Measurements from ENCODE around the gene SYS1.
"Not testable (repeated sequence)": the region's sequence is repeated elsewhere in the genome, so short reads cannot be mapped to it uniquely, and the experiment has no call there.

SYS1 gene

GRCh38 chr20:45350217-45350616 is 12.7 kb upstream of the SYS1 start:
- no peak overlapping the region for H3K4me3 ChIP-seq (ENCODE audit: low read depth, low read length)
- TF ChIP-seq, protein P1, sequence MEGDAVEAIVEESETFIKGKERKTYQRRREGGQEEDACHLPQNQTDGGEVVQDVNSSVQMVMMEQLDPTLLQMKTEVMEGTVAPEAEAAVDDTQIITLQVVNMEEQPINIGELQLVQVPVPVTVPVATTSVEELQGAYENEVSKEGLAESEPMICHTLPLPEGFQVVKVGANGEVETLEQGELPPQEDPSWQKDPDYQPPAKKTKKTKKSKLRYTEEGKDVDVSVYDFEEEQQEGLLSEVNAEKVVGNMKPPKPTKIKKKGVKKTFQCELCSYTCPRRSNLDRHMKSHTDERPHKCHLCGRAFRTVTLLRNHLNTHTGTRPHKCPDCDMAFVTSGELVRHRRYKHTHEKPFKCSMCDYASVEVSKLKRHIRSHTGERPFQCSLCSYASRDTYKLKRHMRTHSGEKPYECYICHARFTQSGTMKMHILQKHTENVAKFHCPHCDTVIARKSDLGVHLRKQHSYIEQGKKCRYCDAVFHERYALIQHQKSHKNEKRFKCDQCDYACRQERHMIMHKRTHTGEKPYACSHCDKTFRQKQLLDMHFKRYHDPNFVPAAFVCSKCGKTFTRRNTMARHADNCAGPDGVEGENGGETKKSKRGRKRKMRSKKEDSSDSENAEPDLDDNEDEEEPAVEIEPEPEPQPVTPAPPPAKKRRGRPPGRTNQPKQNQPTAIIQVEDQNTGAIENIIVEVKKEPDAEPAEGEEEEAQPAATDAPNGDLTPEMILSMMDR (IDR thresholded peaks at IDR 0.05; ENCODE audit: low read depth, low read length) = no peak

DNA sequence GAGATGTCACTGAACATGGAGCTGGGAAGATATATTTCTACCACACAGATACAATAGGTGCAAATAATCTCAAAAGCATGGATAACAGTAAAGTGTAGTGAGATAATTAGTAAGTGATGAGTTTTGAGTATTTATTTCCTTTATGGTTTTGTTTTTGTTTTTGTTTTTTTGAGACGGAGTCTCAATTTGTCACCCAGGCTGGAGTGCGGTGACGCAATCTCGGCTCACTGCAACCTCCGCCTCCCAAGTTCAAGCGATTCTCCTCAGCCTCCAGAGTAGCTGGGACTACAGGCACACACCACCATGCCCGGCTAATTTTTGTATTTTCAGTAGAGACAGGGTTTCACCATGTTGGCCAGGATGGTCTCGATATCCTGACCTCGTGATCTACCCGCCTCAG is 12.2 kb upstream of the SYS1 start:
- H3K4me3 ChIP-seq (ENCODE audit: low read depth, low read length) = not testable (repeated sequence)

DNA sequence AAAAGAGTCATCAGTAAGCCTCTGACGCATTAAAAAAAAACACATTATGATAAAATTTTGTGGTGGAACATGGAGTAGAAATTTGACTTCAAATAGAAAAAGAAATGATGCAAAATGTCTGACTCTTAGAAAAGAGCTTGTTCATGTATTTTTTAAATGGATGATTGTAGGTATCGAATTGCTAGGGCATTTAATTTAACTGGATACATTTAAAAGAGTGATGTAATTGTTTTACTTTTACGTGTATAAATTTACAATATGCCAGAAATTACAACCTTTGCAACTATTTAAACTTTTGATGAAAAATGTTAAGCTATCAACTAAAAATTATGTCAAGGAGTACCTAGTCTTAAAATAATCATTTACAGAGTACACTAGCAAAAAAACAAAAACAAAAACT is 10.2 kb upstream of the SYS1 start:
- TF ChIP-seq, protein P1 (IDR thresholded peaks at IDR 0.05; ENCODE audit: low read depth, low read length) = no peak

DNA sequence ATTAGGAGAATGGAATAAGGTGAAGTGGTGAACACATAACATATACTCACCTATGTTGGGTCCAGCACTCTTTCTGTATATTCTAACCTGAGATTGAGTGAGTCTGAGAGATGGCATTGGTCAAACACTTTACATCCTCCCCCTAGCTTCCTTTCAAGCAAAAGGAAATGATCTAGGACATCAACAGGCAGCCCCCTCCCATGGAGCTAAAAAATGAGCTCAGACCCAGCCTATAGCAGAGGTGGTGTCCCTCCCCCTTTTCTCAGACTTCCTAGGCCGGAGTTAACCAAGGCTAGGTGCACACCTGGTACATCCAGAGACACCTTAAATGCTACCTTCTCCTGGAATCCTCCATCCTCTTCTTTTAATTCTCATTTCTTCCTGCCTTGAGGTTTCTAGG is 9.2 kb upstream of the SYS1 start:
- H3K4me3 ChIP-seq (ENCODE audit: low read depth, low read length) = no peak overlapping the region
- TF ChIP-seq, protein P1 (IDR thresholded peaks at IDR 0.05; ENCODE audit: low read depth, low read length) = no peak

More for the DNA sequence above, 10.2 kb upstream of the SYS1 start:
- no peak overlapping the region for H3K4me3 ChIP-seq (ENCODE audit: low read depth, low read length)

DNA sequence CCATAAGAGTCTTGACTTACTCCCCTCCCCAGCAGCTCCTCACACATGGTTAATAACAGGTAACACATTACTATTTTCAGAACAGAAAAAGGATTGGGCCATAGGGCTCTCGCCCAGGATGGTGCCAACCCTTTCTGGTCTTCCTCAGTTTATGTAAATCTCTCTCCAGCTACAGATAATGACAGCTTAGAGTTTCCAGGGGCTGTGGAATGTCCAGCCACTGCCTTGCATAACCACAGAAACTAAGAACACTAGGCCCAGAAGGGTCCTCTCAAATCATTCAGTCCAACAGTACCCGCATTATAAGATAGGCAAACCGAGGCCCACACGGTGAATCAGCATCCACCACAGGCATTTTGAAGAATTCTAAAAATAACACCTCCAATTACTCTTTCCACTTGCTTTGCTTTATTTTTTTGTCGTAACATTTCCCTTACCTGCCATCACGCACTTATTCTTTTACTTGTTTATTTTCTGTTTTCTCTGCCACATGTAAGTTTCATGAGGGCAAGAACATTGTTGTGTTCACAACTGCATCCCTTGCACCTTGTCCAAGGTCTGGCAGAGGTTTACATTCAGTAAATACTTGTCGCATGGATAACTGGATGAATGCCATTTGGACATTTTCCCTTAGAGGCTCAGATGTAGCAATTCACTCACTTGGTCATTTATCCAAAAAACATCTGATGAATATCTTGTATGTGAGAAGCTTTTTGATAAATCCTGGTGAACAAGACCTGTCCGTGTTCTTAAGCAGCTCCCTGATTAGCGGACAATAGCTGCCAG is 8.3 kb upstream of the SYS1 start:
- no peak overlapping the region for H3K4me3 ChIP-seq (ENCODE audit: low read depth, low read length)
- TF ChIP-seq, protein P1 (IDR thresholded peaks at IDR 0.05; ENCODE audit: low read depth, low read length) = no peak

GRCh38 chr20:45355209-45356084 is 7.5 kb upstream of the SYS1 start:
- no peak overlapping the region for H3K4me3 ChIP-seq (ENCODE audit: low read depth, low read length)
- TF ChIP-seq, protein P1 (IDR thresholded peaks at IDR 0.05; ENCODE audit: low read depth, low read length) = no peak

DNA sequence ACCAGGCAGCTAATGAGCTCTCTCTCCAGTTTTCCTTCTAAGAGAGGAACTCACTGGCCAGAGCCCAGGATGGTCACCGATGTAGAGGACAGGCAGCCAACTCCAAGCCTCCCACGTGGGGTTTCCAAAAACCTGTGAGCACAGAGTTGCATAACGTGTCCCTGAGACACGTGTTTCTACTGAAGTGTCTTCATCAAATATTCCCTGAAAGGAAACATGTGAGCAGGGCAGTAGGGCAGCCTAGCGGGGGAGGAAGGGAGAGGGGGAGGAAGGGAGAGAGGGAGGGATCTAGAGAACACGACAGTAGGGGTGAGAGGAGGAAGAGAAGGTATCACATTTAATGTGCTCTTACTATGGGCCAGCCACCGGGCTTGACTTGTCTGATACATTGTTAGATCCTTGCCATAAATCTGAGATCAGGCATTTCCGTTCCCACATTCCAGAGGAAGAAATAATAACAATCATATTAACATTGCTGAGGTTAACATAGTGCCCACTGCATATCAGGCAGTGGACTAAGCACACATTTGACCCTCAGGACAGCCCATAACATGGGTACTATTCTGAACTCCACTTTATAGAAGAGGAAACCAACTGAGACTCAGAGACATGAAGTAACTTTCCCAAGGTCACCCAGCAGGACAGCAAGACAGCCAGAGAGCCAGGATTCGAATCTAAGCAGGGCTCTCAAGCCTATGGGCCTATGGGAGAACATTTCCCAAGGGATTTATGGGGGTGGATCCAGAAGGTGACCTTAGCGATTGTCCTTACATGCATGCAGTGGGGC is 4.5 kb upstream of the SYS1 start:
- no peak overlapping the region for H3K4me3 ChIP-seq (ENCODE audit: low read depth, low read length)
- TF ChIP-seq, protein P1 (IDR thresholded peaks at IDR 0.05; ENCODE audit: low read depth, low read length) = no peak

Data from WI38 (cell line).